IMR-90 (cell line): ENCODE results near the gene PAXX. TPM values are rescaled to one million over a fixed set of nuclear protein-coding genes. Genes with fewer than 3 reads are reported as not detected.

Source experiments
- ATAC-seq: fragments of 200-7000 bp; cut with Tn5 transposase; 2 replicates; pipeline ENCODE4 v1.9.1; 2020; ENCODE audit warnings: low read depth, mild to moderate bottlenecking, moderate library complexity
- BruUV-seq: library from RNA; stranded (reverse); fragments of 400-500 nt; replicated peaks from 2 replicates; lab custom pipeline; 2021; lab: Mats Ljungman, UMichigan
- CTCF ChIA-PET: fragments of 300-600 bp; formaldehyde crosslinking; extraction: SDS; loops from one replicate; lab custom pipeline; 2021; ENCODE audit warnings: antibody characterized with exemption; lab: Yijun Ruan, JAX
- POLR2A ChIA-PET: fragments of 300-600 bp; sonication (Branson Sonifier 250); formaldehyde crosslinking; loops from one replicate; lab custom pipeline; 2022; ENCODE audit warnings: antibody characterized with exemption; ENCODE audit not compliant: unreplicated experiment; lab: Charles Lee
- DNase-seq: peaks from one replicate; pipeline ENCODE4 v3.0.0; 2013
- H2AFZ ChIP-seq: replicated peaks from 2 replicates; pipeline ENCODE3; 2013; ENCODE audit warnings: low read length, mild to moderate bottlenecking; ENCODE audit not compliant: poor library complexity
- H2AK5ac ChIP-seq: 2 replicates; pipeline ENCODE4 v1.6.1; 2013; ENCODE audit warnings: low read depth, low read length, inconsistent platforms
- H2AK9ac ChIP-seq: replicated peaks from 2 replicates; pipeline ENCODE3; 2013; ENCODE audit warnings: mild to moderate bottlenecking, low read depth, low read length, moderate library complexity; ENCODE audit not compliant: poor library complexity
- H2BK120ac ChIP-seq: 2 replicates; pipeline ENCODE4 v1.6.1; 2013; ENCODE audit warnings: low read depth, low read length, inconsistent platforms
- H2BK15ac ChIP-seq: 3 replicates; pipeline ENCODE4 v1.6.1; 2013; ENCODE audit warnings: low read depth, low read length, inconsistent platforms
- H2BK20ac ChIP-seq: 2 replicates; pipeline ENCODE4 v1.6.1; 2013; ENCODE audit warnings: low read depth, mild to moderate bottlenecking, inconsistent platforms, low read length, moderate library complexity
- H2BK5ac ChIP-seq: 2 replicates; pipeline ENCODE4 v1.6.1; 2013; ENCODE audit warnings: mild to moderate bottlenecking, low read depth, low read length, inconsistent platforms; ENCODE audit not compliant: poor library complexity, severe bottlenecking
- H3K14ac ChIP-seq: replicated peaks from 2 replicates; pipeline ENCODE4 v1.6.1; 2013; ENCODE audit warnings: low read depth, low read length, inconsistent platforms
- H3K18ac ChIP-seq: 2 replicates; pipeline ENCODE4 v1.6.1; 2013; ENCODE audit warnings: low read depth, low read length, control low read depth
- H3K23ac ChIP-seq: 2 replicates; pipeline ENCODE4 v1.6.1; 2013; ENCODE audit warnings: low read depth, low read length, inconsistent platforms
- H3K27ac ChIP-seq: 2 replicates; pipeline ENCODE4 v1.5.1; 2013; ENCODE audit warnings: mild to moderate bottlenecking, control low read depth, low read length; ENCODE audit not compliant: insufficient read depth
- H3K27me3 ChIP-seq: 2 replicates; pipeline ENCODE4 v1.6.1; 2013; ENCODE audit warnings: low read length; ENCODE audit not compliant: control insufficient read depth, insufficient read depth
- H3K36me3 ChIP-seq: 2 replicates; pipeline ENCODE4 v1.6.1; 2013; ENCODE audit warnings: low read length, mixed read lengths; ENCODE audit not compliant: control insufficient read depth, insufficient read depth
- H3K4ac ChIP-seq: 2 replicates; pipeline ENCODE4 v1.6.1; 2013; ENCODE audit warnings: low read depth, low read length, inconsistent platforms
- H3K4me1 ChIP-seq: 2 replicates; pipeline ENCODE4 v1.6.1; 2013; ENCODE audit warnings: low read length, mixed read lengths; ENCODE audit not compliant: control insufficient read depth, insufficient read depth
- H3K4me2 ChIP-seq: 2 replicates; pipeline ENCODE4 v1.6.1; 2013; ENCODE audit warnings: low read depth, mild to moderate bottlenecking, control low read depth, low read length, moderate library complexity
- H3K4me3 ChIP-seq: 2 replicates; pipeline ENCODE4 v1.5.1; 2013; ENCODE audit warnings: low read depth, mild to moderate bottlenecking, control low read depth, low read length, moderate library complexity; ENCODE audit not compliant: insufficient read depth
- H3K56ac ChIP-seq: 2 replicates; pipeline ENCODE4 v1.6.1; 2013; ENCODE audit warnings: low read length, inconsistent platforms; ENCODE audit not compliant: insufficient read depth; ENCODE audit errors: extremely low read depth
- H3K79me1 ChIP-seq, 2 experiments: 2 replicates each; pipeline ENCODE4 v1.6.1; 2013; ENCODE audit warnings: low read length in 2 of 2, inconsistent platforms in 1 of 2, low read depth in 1 of 2
- H3K9ac ChIP-seq: 2 replicates; pipeline ENCODE4 v1.6.1; 2013; ENCODE audit warnings: low read depth, low read length, control low read depth
- H3K9me1 ChIP-seq: 2 replicates; pipeline ENCODE4 v1.6.1; 2013; ENCODE audit warnings: low read length, inconsistent platforms; ENCODE audit not compliant: insufficient read depth
- H3K9me3 ChIP-seq: 2 replicates; pipeline ENCODE4 v1.6.1; 2013; ENCODE audit warnings: low read length; ENCODE audit not compliant: control insufficient read depth, insufficient read depth
- H4K20me1 ChIP-seq: 2 replicates; pipeline ENCODE4 v1.6.1; 2013; ENCODE audit warnings: low read length, inconsistent platforms; ENCODE audit not compliant: insufficient read depth
- H4K5ac ChIP-seq: 2 replicates; pipeline ENCODE4 v1.6.1; 2013; ENCODE audit warnings: mild to moderate bottlenecking, low read depth, low read length, control low read depth
- H4K8ac ChIP-seq, 2 experiments: 2 replicates each; pipeline ENCODE4 v1.6.1; 2013; ENCODE audit warnings: low read depth in 2 of 2, low read length in 2 of 2, control low read depth in 1 of 2, inconsistent platforms in 1 of 2
- H4K91ac ChIP-seq: 2 replicates; pipeline ENCODE4 v1.6.1; 2013; ENCODE audit warnings: low read depth, low read length, inconsistent platforms; ENCODE audit not compliant: insufficient read depth
- CHD1 ChIP-seq: IDR thresholded peaks from 2 replicates; pipeline ENCODE4 v1.6.1; 2012; ENCODE audit warnings: low read depth, low read length, improper control_type of control experiment
- ELK1 ChIP-seq: fragments of 150-350 bp; IDR thresholded peaks from 2 replicates; pipeline ENCODE4 v1.6.1; 2016; ENCODE audit warnings: low read depth, mild to moderate bottlenecking, low read length, moderate library complexity, borderline replicate concordance
- FOS ChIP-seq: fragments of 150-350 bp; IDR thresholded peaks from 2 replicates; pipeline ENCODE4 v1.6.1; 2016; ENCODE audit warnings: low read depth, low read length
- MAFK ChIP-seq: IDR thresholded peaks from 2 replicates; pipeline ENCODE4 v1.6.1; 2012; ENCODE audit warnings: low read depth, low read length, improper control_type of control experiment
- MAZ ChIP-seq: IDR thresholded peaks from 2 replicates; pipeline ENCODE4 v1.6.1; 2012; ENCODE audit warnings: low read depth, mild to moderate bottlenecking, low read length, improper control_type of control experiment, moderate library complexity, borderline replicate concordance
- MXI1 ChIP-seq: IDR thresholded peaks from 2 replicates; pipeline ENCODE4 v1.6.1; 2012; ENCODE audit warnings: low read depth, mild to moderate bottlenecking, low read length, moderate library complexity, borderline replicate concordance
- NFE2L2 ChIP-seq: fragments of 150-350 bp; IDR thresholded peaks from 2 replicates; pipeline ENCODE4 v1.6.1; 2016; ENCODE audit warnings: low read depth, mild to moderate bottlenecking, low read length
- RAD21 ChIP-seq: IDR thresholded peaks from 2 replicates; pipeline ENCODE4 v1.6.1; 2012; ENCODE audit warnings: low read length, improper control_type of control experiment
- RFX5 ChIP-seq: IDR thresholded peaks from 2 replicates; pipeline ENCODE4 v1.8.0; 2012; ENCODE audit warnings: low read depth, mild to moderate bottlenecking, low read length, moderate library complexity
- USF2 ChIP-seq: fragments of 150-350 bp; IDR thresholded peaks from 2 replicates; pipeline ENCODE4 v1.6.1; 2017; ENCODE audit warnings: mild to moderate bottlenecking, antibody characterized with exemption, low read length, low read depth
- WGBS, 2 experiments: methylation state at CpG; one replicate each; pipeline versions ENCODE4 v1.1.5 to v1.1.7; 2013; ENCODE audit warnings: missing lambda C conversion rate in 2 of 2; ENCODE audit not compliant: insufficient read length in 1 of 2; ENCODE audit errors: extremely low coverage in 2 of 2; 5-methylcytosine and 5-hydroxymethylcytosine counted together
- dilution Hi-C: fragments of 300-500 bp; cut with HindIII; formaldehyde crosslinking; loops from one replicate; pipeline ENCODE4 v1.14.3; 2018; ENCODE audit warnings: low sequenced_read_pairs; ENCODE audit not compliant: unreplicated experiment
- in situ Hi-C: fragments of 300-500 bp; cut with MboI; formaldehyde crosslinking; loops from 3 replicates; pipeline ENCODE4 v1.14.3; 2019; ENCODE audit warnings: low sequenced_read_pairs, inconsistent platforms, mixed read lengths
- intact Hi-C: fragments of 100-400 bp; cut with micrococcal nuclease; formaldehyde crosslinking; loops from 2 replicates; pipeline ENCODE4 v1.10.0; 2022
- polyA plus RNA-seq, 3 experiments: library from polyadenylated mRNA; depleted of rRNA; stranded (reverse); fragments of >200 nt; gene quantifications; 2 replicates each; pipeline ENCODE4 v1.2.3, GENCODE V29; 2012; ENCODE audit warnings: low replicate concordance in 1 of 3
- total RNA-seq: library from RNA; depleted of rRNA; stranded (reverse); fragments of >200 nt; gene quantifications from 2 replicates; pipeline ENCODE4 v1.2.3, GENCODE V29; 2012

The PAXX gene
- total and polyA plus RNA-seq, 2 of the 4 experiments (the other 2 are of a cell fraction), result 5.7 to 24.6 TPM

- no peak overlapping the region for H3K4me3 ChIP-seq
- no peak for ATAC-seq
- H3K79me1 ChIP-seq, result no peaks in the 10 kb centered on the region
- H3K23ac ChIP-seq, result no peak overlapping the region
- H3K56ac ChIP-seq, result no peak overlapping the region
- H3K27me3 ChIP-seq, result peaks cover 21% of the 10 kb centered on the region
- H2AFZ ChIP-seq, result no peak overlapping the region
- 60% methylated on average over 1 of the region's 15 CpGs; no CpG with 5 or more reads in 1 of the 2 experiments for WGBS, 2 experiments
- in situ Hi-C loops, result no loop called here
- peaks cover 2% of the 10 kb centered on the region; the same call in 1 of the 2 replicates for H3K9me1 ChIP-seq
- H3K14ac ChIP-seq, result no peak overlapping the region
- H4K8ac ChIP-seq, result no peak overlapping the region
- dilution Hi-C loops, result no loop called here
- H3K4ac ChIP-seq, result no peak overlapping the region
- no peak overlapping the region for H2BK15ac ChIP-seq
- intact Hi-C loops, result no loop called here
- H3K18ac ChIP-seq, result no peak overlapping the region
- no peaks in the 10 kb centered on the region for H3K9me3 ChIP-seq
- H2BK5ac ChIP-seq, result no peak overlapping the region
- no peak overlapping the region for H2AK5ac ChIP-seq
- no peaks in the 10 kb centered on the region for H4K20me1 ChIP-seq
- no peak overlapping the region for H2AK9ac ChIP-seq
- DNase-seq, result no peak
- no peaks in the 10 kb centered on the region for H3K36me3 ChIP-seq
- H3K9ac ChIP-seq, result no peak overlapping the region
- no peak overlapping the region for H4K91ac ChIP-seq
- no peak overlapping the region for H2BK20ac ChIP-seq
- H2BK120ac ChIP-seq, result no peak overlapping the region
- TF ChIP-seq CHD1 (no peak), MAFK (no peak), RFX5 (no peak), MAZ (no peak), RAD21 (no peak), ELK1 (no peak), NFE2L2 (no peak), FOS (no peak), MXI1 (no peak), USF2 (no peak)
- H3K4me1 ChIP-seq, result no peaks in the 10 kb centered on the region
- no peak overlapping the region for H4K5ac ChIP-seq
- POLR2A ChIA-PET, result no interaction called here
- no TSS peak for BruUV-seq
- CTCF ChIA-PET, result no interaction called here
- H3K4me2 ChIP-seq, result no peak overlapping the region
- H3K27ac ChIP-seq, result no peak overlapping the region
Observed at GRCh38 chr9:136963341-136963740, 28.9 kb upstream of the PAXX start.
